ENCODE results near the gene CUTA. TPM values are rescaled to one million over a fixed set of nuclear protein-coding genes. Genes with fewer than 3 reads are reported as not detected.
A peak's percentile ranks its signal among the peaks of the same experiment; 100 is the strongest.

CUTA gene, protein sequence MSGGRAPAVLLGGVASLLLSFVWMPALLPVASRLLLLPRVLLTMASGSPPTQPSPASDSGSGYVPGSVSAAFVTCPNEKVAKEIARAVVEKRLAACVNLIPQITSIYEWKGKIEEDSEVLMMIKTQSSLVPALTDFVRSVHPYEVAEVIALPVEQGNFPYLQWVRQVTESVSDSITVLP
- total RNA-seq (2016; rRNA removed; fragmentation: Illumina TruSeq; extraction: Trizol), result 106 and 180 TPM in 2 replicates
- 87.7 and 122 TPM in 2 replicates for total RNA-seq (2016; cell fraction: cytosol; rRNA removed; fragmentation: Illumina TruSeq; extraction: Trizol; ENCODE audit: low read depth)
- 99.2 and 177 TPM in 2 replicates for total RNA-seq (2016; cell fraction: insoluble cytoplasmic fraction; rRNA removed; fragmentation: Illumina TruSeq; extraction: Trizol)
- total RNA-seq (2016; cell fraction: membrane; rRNA removed; fragmentation: Illumina TruSeq; extraction: Trizol), result 103 and 132 TPM in 2 replicates
- 108 and 119 TPM in 2 replicates for total RNA-seq (2016; cell fraction: nucleus; rRNA removed; fragmentation: Illumina TruSeq; extraction: Trizol)
- 169 and 170 TPM in 2 replicates for polyA plus RNA-seq (2011; rRNA removed)
- polyA plus RNA-seq (2011; cell fraction: cytosol; rRNA removed), result 216 and 233 TPM in 2 replicates
- polyA plus RNA-seq (2011; cell fraction: nucleus; rRNA removed), result 172 and 210 TPM in 2 replicates
- 255 and 283 TPM in 2 replicates for polyA plus RNA-seq (2012)
- polyA plus RNA-seq (2016; cell fraction: cytosol; fragmentation: Illumina TruSeq; extraction: Trizol; ENCODE audit: low read depth), result 146 and 200 TPM in 2 replicates
- 151 and 161 TPM in 2 replicates for polyA plus RNA-seq (2016; cell fraction: insoluble cytoplasmic fraction; fragmentation: Illumina TruSeq; extraction: Trizol; ENCODE audit: low read depth)
- polyA plus RNA-seq (2016; cell fraction: membrane; fragmentation: Illumina TruSeq; extraction: Trizol; ENCODE audit: low read depth), result 164 and 192 TPM in 2 replicates
- polyA plus RNA-seq (2016; cell fraction: nucleus; fragmentation: Illumina TruSeq; extraction: Trizol; ENCODE audit: insufficient read depth, low read depth), result 257 and 280 TPM in 2 replicates
- 123 and 177 TPM in 2 replicates for polyA minus RNA-seq (2011; rRNA and poly(A)+ RNA removed; ENCODE audit: low replicate concordance)
- polyA minus RNA-seq (2011; cell fraction: cytosol; rRNA and poly(A)+ RNA removed), result 58.9 and 70.6 TPM in 2 replicates
- polyA minus RNA-seq (2011; cell fraction: nucleus; rRNA and poly(A)+ RNA removed), result 46.0 and 46.9 TPM in 2 replicates
- percentile 91 among the genes with signal in this experiment for Bru-seq, nascent RNA
- percentile 97 among the genes with signal in this experiment for BruChase-seq, experiment 1, labeled RNA remaining after a 6-hour chase
- percentile 95 among the genes with signal in this experiment for BruChase-seq, experiment 2, labeled RNA remaining after a 2-hour chase
- long read RNA-seq, experiment 1, transcript CUTA-210 (6 exons, 769 nt), result minor isoform, 39 of 256 reads
- long read RNA-seq, experiment 1, transcript CUTA-203 (6 exons, 937 nt), result minor isoform, 48 of 256 reads
- long read RNA-seq, experiment 1, transcript CUTA-205 (5 exons, 1,054 nt), result major isoform, 89 of 256 reads
- long read RNA-seq, experiment 1, transcript CUTA-214 (6 exons, 661 nt), result minor isoform, 67 of 256 reads
- long read RNA-seq, experiment 1, partial matches to known transcripts, result 3 of 256 reads
- long read RNA-seq, experiment 1, other reads (novel, unspliced or antisense), result 6 of 256 reads
- long read RNA-seq, experiment 2, transcript CUTA-210 (6 exons, 769 nt), result minor isoform, 65 of 369 reads
- long read RNA-seq, experiment 2, transcript CUTA-214 (6 exons, 661 nt), result minor isoform, 65 of 369 reads
- long read RNA-seq, experiment 2, transcript CUTA-203 (6 exons, 937 nt), result minor isoform, 62 of 369 reads
- long read RNA-seq, experiment 2, transcript CUTA-205 (5 exons, 1,054 nt), result major isoform, 151 of 369 reads
- long read RNA-seq, experiment 2, partial matches to known transcripts, result 9 of 369 reads
- long read RNA-seq, experiment 2, other reads (novel, unspliced or antisense), result 17 of 369 reads

DNA sequence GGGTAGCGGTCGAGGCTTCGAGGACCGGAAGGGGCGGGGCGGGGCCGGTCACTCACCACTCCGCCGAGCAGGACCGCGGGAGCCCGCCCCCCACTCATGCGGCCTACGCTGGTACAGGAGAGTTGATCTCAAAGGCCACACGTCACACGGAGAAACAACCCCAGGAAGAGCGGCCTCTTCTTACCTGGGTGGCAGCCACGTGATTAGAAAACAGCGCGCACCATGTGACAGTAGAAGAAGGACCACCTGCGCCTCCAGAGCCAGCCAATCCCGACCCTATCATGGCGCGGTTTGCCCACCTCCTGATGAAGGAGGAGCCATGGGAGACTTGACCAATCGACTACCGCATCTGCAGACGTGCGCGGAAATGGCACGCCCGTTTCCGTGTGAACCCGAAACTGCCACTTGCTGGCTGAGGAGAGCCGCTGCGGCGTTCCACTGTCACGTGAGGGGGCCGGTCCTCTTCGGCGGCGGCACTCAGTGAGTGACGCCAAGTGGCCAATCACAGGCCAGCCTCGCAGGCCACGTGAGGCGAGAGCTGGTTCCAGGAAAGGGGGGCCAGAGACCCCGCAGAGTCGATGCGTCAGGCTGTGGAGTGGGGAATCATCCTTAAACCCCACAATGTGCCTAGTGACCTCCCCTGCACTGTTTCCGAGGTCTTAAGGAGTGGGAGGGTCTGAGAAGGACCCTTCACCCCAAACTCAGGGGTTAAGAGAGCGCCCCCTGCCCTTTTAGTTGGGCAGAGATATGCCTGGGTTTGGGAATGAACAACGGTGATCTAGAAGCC is at the start of gene CUTA:
Gene CUTA (minus strand): TSS at position 205 of the 787 bp plus-strand sequence. CDS start 107 bp downstream, at position 98.
- Histone ChIP-seq H3K9me3 (ENCODE audit: low read length) (no peaks in the 10 kb centered on the region), H3K4me2 (ENCODE audit: low read depth, low read length) (peak within 1 kb of the TSS; percentile 97), H3K27ac (ENCODE audit: extremely low read length, insufficient read depth, low read length) (peak within 1 kb of the TSS; percentile 82), H3K79me2 (ENCODE audit: insufficient read depth, low read length) (peaks cover 21% of the 10 kb centered on the region), H3K36me3 (replicated peaks in 1 of 2; ENCODE audit: control insufficient read depth in 1 of 2, insufficient read depth in 2 of 2, low read length in 2 of 2) (peaks cover 16 to 22% of the 10 kb centered on the region in 2 experiments), H3K27me3 (ENCODE audit: control insufficient read depth in 1 of 2, insufficient read depth in 2 of 2, low read length in 2 of 2) (peaks cover 2 to 21% of the 10 kb centered on the region in 2 experiments; a peak in 3 of 5 replicates), H3K9ac (ENCODE audit: insufficient read depth, low read depth, low read length) (peak within 1 kb of the TSS; percentile 85), H2AFZ (ENCODE audit: low read length) (no peak within 1 kb of the TSS), H3K4me3 (replicated peaks in 1 of 3; ENCODE audit: insufficient read depth in 1 of 3, low read depth in 2 of 3, low read length in 3 of 3) (peak within 1 kb of the TSS; percentile 68 to 96 (median 82)), H4K20me1 (ENCODE audit: insufficient read depth, low read length) (no peaks in the 10 kb centered on the region), H3K4me1 (ENCODE audit: insufficient read depth, low read length) (peaks cover 42% of the 10 kb centered on the region)
- in situ Hi-C loops (cut with HindIII; ENCODE audit: extremely low pct_ligation_motif_present, low pct_unique_long_range_greater_than_20kb), result loop anchor here (10.0 to 25.0 kb wide), 2 partner anchors 131 to 213 kb away; partner anchors contain the start of genes B3GALT4, HSD17B8, PFDN6 and RGL2
- intact Hi-C loops (cut with micrococcal nuclease; ENCODE audit: unreplicated experiment), result loop anchor here (1.0 kb wide), 2 partner anchors 8 to 27 kb away; partner anchors contain the start of gene KIFC1
- DNase-seq (ENCODE audit: low spot score) (peak; percentile 100), ATAC-seq (peak; percentile 94), FAIRE-seq (peak; percentile 100)
- POLR2A ChIA-PET, result interaction anchor here (0.8 to 2.8 kb wide), 17 partner anchors 8 to 446 kb away, joined by 3 to 23 read pairs (median 7); partner anchors contain the start of genes PFDN6, RPS18, VPS52 and WDR46
- BruUV-seq (replicated peaks), result no TSS peak
- 3% methylated on average over 16 of the region's 51 CpGs for WGBS (ENCODE audit: low lambda C conversion rate)
- CTCF ChIA-PET (ENCODE audit: low intra/inter-chr PET ratio, low total read pairs), result no interaction called here
- peak; percentile 65 for TF ChIP-seq GATAD2A (CRISPR knock-in tag; IDR thresholded peaks at IDR 0.05)
- peak; percentile 95; the same call in 1 of the 2 replicates for TF ChIP-seq ZNF816 (CRISPR knock-in tag; IDR thresholded peaks at IDR 0.05; ENCODE audit: borderline replicate concordance)
- peak; percentile 88 for TF ChIP-seq RXRA (CRISPR knock-in tag; IDR thresholded peaks at IDR 0.05)
- TF ChIP-seq, protein P1, sequence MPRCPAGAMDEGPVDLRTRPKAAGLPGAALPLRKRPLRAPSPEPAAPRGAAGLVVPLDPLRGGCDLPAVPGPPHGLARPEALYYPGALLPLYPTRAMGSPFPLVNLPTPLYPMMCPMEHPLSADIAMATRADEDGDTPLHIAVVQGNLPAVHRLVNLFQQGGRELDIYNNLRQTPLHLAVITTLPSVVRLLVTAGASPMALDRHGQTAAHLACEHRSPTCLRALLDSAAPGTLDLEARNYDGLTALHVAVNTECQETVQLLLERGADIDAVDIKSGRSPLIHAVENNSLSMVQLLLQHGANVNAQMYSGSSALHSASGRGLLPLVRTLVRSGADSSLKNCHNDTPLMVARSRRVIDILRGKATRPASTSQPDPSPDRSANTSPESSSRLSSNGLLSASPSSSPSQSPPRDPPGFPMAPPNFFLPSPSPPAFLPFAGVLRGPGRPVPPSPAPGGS (CRISPR knock-in tag; IDR thresholded peaks at IDR 0.05), result peak; percentile 88
- TF ChIP-seq, protein P2, sequence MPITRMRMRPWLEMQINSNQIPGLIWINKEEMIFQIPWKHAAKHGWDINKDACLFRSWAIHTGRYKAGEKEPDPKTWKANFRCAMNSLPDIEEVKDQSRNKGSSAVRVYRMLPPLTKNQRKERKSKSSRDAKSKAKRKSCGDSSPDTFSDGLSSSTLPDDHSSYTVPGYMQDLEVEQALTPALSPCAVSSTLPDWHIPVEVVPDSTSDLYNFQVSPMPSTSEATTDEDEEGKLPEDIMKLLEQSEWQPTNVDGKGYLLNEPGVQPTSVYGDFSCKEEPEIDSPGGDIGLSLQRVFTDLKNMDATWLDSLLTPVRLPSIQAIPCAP (CRISPR knock-in tag; IDR thresholded peaks at IDR 0.05; ENCODE audit: low read depth), result peak; percentile 91

Data from HepG2 (cell line).